GM12875 (cell line): ENCODE data around the gene HSPB6.
"Not testable (repeated sequence)": the region's sequence is repeated elsewhere in the genome, so short reads cannot be mapped to it uniquely, and the experiment has no call there.

ENCODE experiments used
- H3K4me3 ChIP-seq: one replicate; pipeline ENCODE4 v1.5.1; 2011; ENCODE audit warnings: low read depth, low read length, control low read depth
- TF ChIP-seq, protein P1 (sequence below): IDR thresholded peaks from 2 replicates; pipeline ENCODE4 v1.5.1; 2011; ENCODE audit warnings: low read depth, mild to moderate bottlenecking, control low read depth, inconsistent platforms, low read length, moderate library complexity, borderline replicate concordance; ENCODE audit not compliant: insufficient read depth

The HSPB6 gene

GRCh38 chr19:35729763-35730162, 27.1 kb downstream of the HSPB6 start:
- no peak overlapping the region for H3K4me3 ChIP-seq
- TF ChIP-seq, protein P1, sequence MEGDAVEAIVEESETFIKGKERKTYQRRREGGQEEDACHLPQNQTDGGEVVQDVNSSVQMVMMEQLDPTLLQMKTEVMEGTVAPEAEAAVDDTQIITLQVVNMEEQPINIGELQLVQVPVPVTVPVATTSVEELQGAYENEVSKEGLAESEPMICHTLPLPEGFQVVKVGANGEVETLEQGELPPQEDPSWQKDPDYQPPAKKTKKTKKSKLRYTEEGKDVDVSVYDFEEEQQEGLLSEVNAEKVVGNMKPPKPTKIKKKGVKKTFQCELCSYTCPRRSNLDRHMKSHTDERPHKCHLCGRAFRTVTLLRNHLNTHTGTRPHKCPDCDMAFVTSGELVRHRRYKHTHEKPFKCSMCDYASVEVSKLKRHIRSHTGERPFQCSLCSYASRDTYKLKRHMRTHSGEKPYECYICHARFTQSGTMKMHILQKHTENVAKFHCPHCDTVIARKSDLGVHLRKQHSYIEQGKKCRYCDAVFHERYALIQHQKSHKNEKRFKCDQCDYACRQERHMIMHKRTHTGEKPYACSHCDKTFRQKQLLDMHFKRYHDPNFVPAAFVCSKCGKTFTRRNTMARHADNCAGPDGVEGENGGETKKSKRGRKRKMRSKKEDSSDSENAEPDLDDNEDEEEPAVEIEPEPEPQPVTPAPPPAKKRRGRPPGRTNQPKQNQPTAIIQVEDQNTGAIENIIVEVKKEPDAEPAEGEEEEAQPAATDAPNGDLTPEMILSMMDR, result no peak

GRCh38 chr19:35729021-35729420, 27.8 kb downstream of the HSPB6 start:
- TF ChIP-seq, protein P1, result no peak
- no peak overlapping the region for H3K4me3 ChIP-seq

DNA sequence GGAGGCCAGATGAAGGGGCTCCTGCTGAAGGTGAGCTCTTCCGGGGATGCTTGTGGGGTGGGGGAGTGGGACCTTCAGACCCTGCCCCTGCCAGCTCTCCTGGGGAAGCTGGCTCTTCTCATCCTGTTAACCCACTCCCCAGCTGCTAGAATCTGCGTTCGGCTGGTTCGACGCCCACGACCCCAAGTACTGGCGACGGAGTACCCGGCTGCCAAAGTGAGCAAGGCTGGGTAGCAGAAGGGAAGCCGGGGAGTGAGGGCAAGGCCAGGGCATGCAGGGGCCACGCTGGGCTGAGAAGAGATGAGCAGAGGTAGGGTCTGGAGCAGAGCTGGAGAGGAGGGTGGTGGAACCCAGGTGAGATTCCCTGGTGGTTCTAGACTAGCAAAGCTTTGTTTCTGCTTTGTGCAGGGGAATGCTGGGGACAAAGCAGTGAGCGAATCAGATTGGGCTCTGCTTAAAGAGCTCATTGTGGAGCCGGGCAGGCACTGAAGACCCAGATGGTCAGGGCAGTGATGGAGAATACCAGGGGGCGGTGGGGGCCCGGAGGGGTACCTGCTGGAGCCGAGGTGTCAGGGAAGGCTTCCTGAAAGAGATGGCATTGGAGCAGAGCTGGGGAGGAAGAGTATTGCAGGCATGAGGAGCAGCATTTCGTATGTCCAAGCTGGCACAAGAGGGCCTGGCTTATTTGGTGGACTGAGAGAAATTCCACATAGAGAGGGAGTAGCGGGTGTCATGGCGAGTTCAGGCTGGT, 28.7 kb downstream of the HSPB6 start:
- TF ChIP-seq, protein P1, result no peak
- no peak overlapping the region for H3K4me3 ChIP-seq

DNA sequence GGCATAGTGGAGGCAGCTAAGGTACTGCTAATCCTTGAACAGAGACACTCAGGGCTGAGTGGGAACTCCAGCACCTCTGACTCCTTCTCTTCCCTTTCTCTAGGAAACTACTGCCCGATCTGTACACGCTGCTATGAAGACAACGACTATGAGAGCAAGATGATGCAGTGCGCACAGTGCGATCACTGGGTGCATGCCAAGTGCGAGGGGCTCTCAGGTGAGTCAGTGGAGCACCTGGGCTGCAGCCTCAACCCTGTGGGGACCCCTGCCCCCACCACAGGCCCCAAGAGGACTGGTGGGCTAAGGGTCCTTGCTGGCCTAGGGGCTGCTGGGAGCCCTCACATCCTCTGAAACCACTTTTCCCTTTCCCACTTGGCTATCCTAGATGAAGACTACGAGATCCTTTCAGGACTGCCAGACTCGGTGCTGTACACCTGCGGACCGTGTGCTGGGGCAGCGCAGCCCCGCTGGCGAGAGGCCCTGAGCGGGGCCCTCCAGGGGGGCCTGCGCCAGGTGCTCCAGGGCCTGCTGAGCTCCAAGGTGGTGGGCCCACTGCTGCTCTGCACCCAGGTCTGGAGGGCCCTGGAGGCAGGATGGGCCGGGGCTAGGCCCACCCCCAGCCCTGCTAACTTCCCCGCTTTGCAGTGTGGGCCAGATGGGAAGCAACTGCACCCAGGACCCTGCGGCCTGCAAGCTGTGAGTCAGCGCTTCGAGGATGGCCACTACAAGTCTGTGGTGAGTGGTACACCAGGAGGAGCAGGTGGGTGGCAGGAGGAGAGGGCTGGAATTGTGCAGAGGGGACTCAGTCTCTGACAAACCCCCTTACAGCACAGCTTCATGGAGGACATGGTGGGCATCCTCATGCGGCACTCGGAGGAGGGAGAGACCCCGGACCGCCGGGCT, 29.5 kb downstream of the HSPB6 start:
- TF ChIP-seq, protein P1, result no peak
- H3K4me3 ChIP-seq, result no peak overlapping the region

- TF ChIP-seq, protein P1, result no peak
- no peak overlapping the region for H3K4me3 ChIP-seq
These were observed 31.5 kb downstream of the HSPB6 start for GRCh38 chr19:35725216-35725861.

GRCh38 chr19:35724560-35724959, 32.3 kb downstream of the HSPB6 start:
- H3K4me3 ChIP-seq, result no peak overlapping the region
- TF ChIP-seq, protein P1, result no peak

DNA sequence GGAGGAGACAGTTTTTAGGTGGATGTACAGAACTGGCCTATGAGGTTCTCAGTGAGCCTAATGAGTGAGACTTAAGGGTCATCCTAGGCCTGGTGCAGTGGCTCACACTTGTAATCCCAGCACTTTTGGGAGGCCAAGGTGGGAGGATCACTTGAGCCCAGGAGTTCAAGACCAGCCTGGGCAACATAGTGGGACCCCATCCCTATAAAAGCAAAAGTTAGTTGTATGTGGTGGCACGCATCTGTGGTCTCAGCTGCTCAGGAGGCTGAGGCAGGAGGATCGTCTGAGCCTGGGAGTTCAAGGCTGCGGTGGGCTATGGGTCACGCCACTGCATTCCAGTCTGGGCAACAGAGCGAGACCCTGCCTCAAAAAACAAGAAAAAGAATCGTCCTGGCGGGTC, 32.7 kb downstream of the HSPB6 start:
- not testable (repeated sequence) for H3K4me3 ChIP-seq
